HepG2 (cell line): ENCODE data around the gene PDE5A. TPM values are rescaled to one million over a fixed set of nuclear protein-coding genes. Genes with fewer than 3 reads are reported as not detected.

Experiments used
- ATAC-seq: fragments of 200-7000 bp; cut with Tn5 transposase; 3 replicates; pipeline ENCODE4 v1.9.1; 2020; ENCODE audit warnings: mild to moderate bottlenecking, moderate library complexity
- BruUV-seq: library from RNA; stranded (reverse); fragments of 400-500 nt; replicated peaks from 2 replicates; lab custom pipeline; 2021; lab: Mats Ljungman, UMichigan
- CTCF ChIA-PET: fragments of 300-600 bp; formaldehyde crosslinking; extraction: SDS; loops from one replicate; lab custom pipeline; 2021; ENCODE audit warnings: low total read pairs, inconsistent platforms, low intra/inter-chr PET ratio; lab: Yijun Ruan, JAX
- POLR2A ChIA-PET: fragments of 350-600 bp; sonication (Branson Sonifier 250); formaldehyde crosslinking; loops from one replicate; lab custom pipeline; 2020; ENCODE audit warnings: antibody characterized with exemption, inconsistent platforms; lab: Yijun Ruan, JAX
- DNase-seq: peaks from one replicate; pipeline ENCODE4 v3.0.0-alpha.2; 2015; ENCODE audit warnings: low spot score
- FAIRE-seq: peaks from 3 replicates; lab custom pipeline; 2011; peaks lifted over from hg19 to GRCh38; lab: Jason Lieb, UNC
- H2AFZ ChIP-seq: one replicate; pipeline ENCODE4 v1.6.1; 2011; ENCODE audit warnings: low read length, inconsistent platforms
- H3K27ac ChIP-seq: fragments of 300-600 bp; 3 replicates; pipeline ENCODE4 v1.8.0; 2011; ENCODE audit warnings: mixed run types, mild to moderate bottlenecking, mixed read lengths, low read length, inconsistent platforms; ENCODE audit not compliant: insufficient read depth; ENCODE audit errors: extremely low read length
- H3K27me3 ChIP-seq, 2 experiments: fragments of 200-600 bp in 1 of 2; 2 replicates in 1 of 2; 3 replicates in 1 of 2; pipeline versions ENCODE4 v1.6.0 to v1.8.0; 2011; ENCODE audit warnings: low read length in 2 of 2, mild to moderate bottlenecking in 2 of 2, moderate library complexity in 2 of 2, inconsistent platforms in 1 of 2; ENCODE audit not compliant: insufficient read depth in 2 of 2, control insufficient read depth in 1 of 2
- H3K36me3 ChIP-seq, 2 experiments: fragments of 200-600 bp in 1 of 2; replicated peaks in 1 of 2; 2 replicates in 1 of 2; 3 replicates in 1 of 2; pipeline versions ENCODE4 v1.5.1 to v1.8.0; 2011; ENCODE audit warnings: low read length in 2 of 2, inconsistent platforms in 1 of 2; ENCODE audit not compliant: insufficient read depth in 2 of 2, control insufficient read depth in 1 of 2
- H3K4me1 ChIP-seq: 2 replicates; pipeline ENCODE4 v1.5.1; 2012; ENCODE audit warnings: low read length, inconsistent platforms; ENCODE audit not compliant: insufficient read depth
- H3K4me2 ChIP-seq: 2 replicates; pipeline ENCODE4 v1.6.0; 2011; ENCODE audit warnings: low read depth, low read length, inconsistent platforms
- H3K4me3 ChIP-seq, 3 experiments: fragments of 200-600 bp in 1 of 3; sonication (generic), shearing (Covaris generic) in 1 of 3; replicated peaks in 1 of 3; 2 replicates each; pipeline ENCODE4 v1.5.1; 2011 to 2016; ENCODE audit warnings: low read length in 3 of 3, inconsistent platforms in 2 of 3, low read depth in 2 of 3, mild to moderate bottlenecking in 2 of 3, control low read depth in 1 of 3, mixed read lengths in 1 of 3; ENCODE audit not compliant: insufficient read depth in 1 of 3
- H3K79me2 ChIP-seq: one replicate; pipeline ENCODE4 v1.6.1; 2011; ENCODE audit warnings: low read length, inconsistent platforms; ENCODE audit not compliant: insufficient read depth
- H3K9ac ChIP-seq: 2 replicates; pipeline ENCODE4 v1.6.0; 2011; ENCODE audit warnings: mild to moderate bottlenecking, low read depth, low read length, inconsistent platforms; ENCODE audit not compliant: insufficient read depth
- H3K9me3 ChIP-seq: 2 replicates; pipeline ENCODE4 v1.5.1; 2012; ENCODE audit warnings: mild to moderate bottlenecking, low read length
- H4K20me1 ChIP-seq: 2 replicates; pipeline ENCODE4 v1.6.0; 2011; ENCODE audit warnings: inconsistent platforms, mild to moderate bottlenecking, low read length, moderate library complexity; ENCODE audit not compliant: insufficient read depth
- ESRRA ChIP-seq: sonication (generic); formaldehyde crosslinking; IDR thresholded peaks from 2 replicates; pipeline ENCODE4 v1.5.1; 2020; ENCODE audit warnings: mild to moderate bottlenecking, low read depth, missing genetic modification reagents
- GFI1 ChIP-seq: sonication (generic); formaldehyde crosslinking; IDR thresholded peaks from 2 replicates; pipeline ENCODE4 v1.5.0; 2020; ENCODE audit warnings: missing genetic modification reagents, mild to moderate bottlenecking, borderline replicate concordance
- IRF1 ChIP-seq: sonication (generic); formaldehyde crosslinking; IDR thresholded peaks from 2 replicates; pipeline ENCODE4 v1.4.0; 2020; ENCODE audit warnings: low read depth, mild to moderate bottlenecking, missing genetic modification reagents
- MAZ ChIP-seq, 2 experiments: sonication (generic) in 1 of 2; formaldehyde crosslinking in 1 of 2; IDR thresholded peaks; 2 replicates each; pipeline versions ENCODE4 v1.5.0 to v1.6.1; 2012 to 2020; ENCODE audit warnings: low read depth in 2 of 2, mild to moderate bottlenecking in 2 of 2, borderline replicate concordance in 1 of 2, improper control_type of control experiment in 1 of 2, low read length in 1 of 2, missing genetic modification reagents in 1 of 2, moderate library complexity in 1 of 2
- NR2F6 ChIP-seq, 2 experiments: IDR thresholded peaks; 2 replicates each; pipeline ENCODE4 v1.6.1; 2016; ENCODE audit warnings: antibody characterized with exemption in 1 of 2, mild to moderate bottlenecking in 1 of 2
- PAF1 ChIP-seq: IDR thresholded peaks from 2 replicates; pipeline ENCODE4 v1.6.1; 2016; ENCODE audit warnings: missing genetic modification reagents, missing compliant biosample characterization
- RAD51 ChIP-seq: fragments of 450-650 bp; IDR thresholded peaks from 2 replicates; pipeline ENCODE4 v1.6.1; 2016; ENCODE audit warnings: borderline replicate concordance
- ZNF431 ChIP-seq: sonication (generic); formaldehyde crosslinking; IDR thresholded peaks from 2 replicates; pipeline ENCODE4 v1.9.0; 2022; ENCODE audit warnings: missing genetic modification reagents, low read depth, mild to moderate bottlenecking, borderline replicate concordance
- WGBS: methylation state at CpG from one replicate; pipeline ENCODE4 v1.1.6; 2017; ENCODE audit warnings: low lambda C conversion rate; 5-methylcytosine and 5-hydroxymethylcytosine counted together
- in situ Hi-C: cut with HindIII; loops from 2 replicates; pipeline ENCODE4 v1.10.0; 2017; ENCODE audit warnings: low pct_unique_long_range_greater_than_20kb; ENCODE audit not compliant: extremely low pct_ligation_motif_present
- intact Hi-C: fragments of 100-400 bp; cut with micrococcal nuclease; formaldehyde crosslinking; loops from one replicate; pipeline ENCODE4 v1.10.0; 2022; ENCODE audit not compliant: unreplicated experiment
- polyA plus RNA-seq, 8 experiments: library from polyadenylated mRNA; depleted of rRNA in 3 of 8; stranded (reverse) in 7 of 8; unstranded in 1 of 8; fragments of >200 nt; fragmentation: Illumina TruSeq in 4 of 8; extraction: Trizol in 4 of 8; gene quantifications; 2 replicates each; pipeline versions ENCODE4 v1.2.1 to v1.2.3, GENCODE V29; 2011 to 2016; ENCODE audit warnings: low read depth in 4 of 8, missing spikeins in 1 of 8, mixed read lengths in 1 of 8; ENCODE audit not compliant: insufficient read depth in 1 of 8
- total RNA-seq, 5 experiments: library from RNA; depleted of rRNA; stranded (reverse); fragments of >200 nt; fragmentation: Illumina TruSeq; extraction: Trizol; gene quantifications; 2 replicates each; pipeline ENCODE4 v1.2.3, GENCODE V29; 2016; ENCODE audit warnings: low read depth in 1 of 5

Gene PDE5A
- total and polyA plus RNA-seq, 2 of the 13 experiments (the other 11 are each of a cell fraction or from before 2014, with no cell fraction given): 0.22 to 0.44 TPM

GRCh38 chr4:119648398-119648797, 19.8 kb upstream of the PDE5A start (continued):
- TF ChIP-seq IRF1 (CRISPR knock-in tag) (no peak), ZNF431 (CRISPR knock-in tag) (no peak), NR2F6 (IDR thresholded peaks at IDR 0.05) (peak; percentile 82), NR2F6 (CRISPR knock-in tag; IDR thresholded peaks at IDR 0.05) (0 out of 2 replicates have a peak, but pooled peaks have one; percentile 20), ESRRA (CRISPR knock-in tag) (peak; percentile 43; the same call in 1 of the 2 replicates), GFI1 (CRISPR knock-in tag) (0 out of 2 replicates have a peak, but pooled peaks have one; percentile 36)

GRCh38 chr4:119647558-119647957, 19.0 kb upstream of the PDE5A start:
- TF ChIP-seq MAZ (IDR thresholded peaks at IDR 0.05; ENCODE audit: borderline replicate concordance, low read depth, low read length): no peak
- TF ChIP-seq MAZ (CRISPR knock-in tag; IDR thresholded peaks at IDR 0.05; ENCODE audit: low read depth): no peak
- no peak for TF ChIP-seq PAF1 (CRISPR knock-in tag)
- no peak for TF ChIP-seq RAD51
- Histone ChIP-seq H3K79me2 (no peaks in the 10 kb centered on the region), H3K27ac (no peak overlapping the region), H3K4me3 (no peak overlapping the region), H3K4me1 (peaks cover 9% of the 10 kb centered on the region), H2AFZ (no peak overlapping the region), H3K27me3 (no peaks in the 10 kb centered on the region), H3K36me3 (no peaks in the 10 kb centered on the region), H4K20me1 (no peaks in the 10 kb centered on the region), H3K9me3 (no peaks in the 10 kb centered on the region), H3K4me2 (no peak overlapping the region), H3K9ac (no peak overlapping the region)
- no peak for ATAC-seq
- 22% methylated on average over 3 of the region's 3 CpGs for WGBS
- CTCF ChIA-PET: no interaction called here
- intact Hi-C loops (loop anchor here (5.0 kb wide), 1 partner anchor 140 kb away; no protein-coding TSS in a partner anchor), in situ Hi-C loops (loop anchor here (25.0 kb wide), 1 partner anchor 660 kb away; no protein-coding TSS in a partner anchor)
- BruUV-seq: no TSS peak
- POLR2A ChIA-PET: no interaction called here
- DNase-seq: no peak
- FAIRE-seq: no peak
